HCT116 (cell line): ENCODE measurements around the gene SEL1L2. TPM values are rescaled to one million over a fixed set of nuclear protein-coding genes. Genes with fewer than 3 reads are reported as not detected.

Experiments used
- ATAC-seq: fragments of 200-7000 bp; cut with Tn5 transposase; 2 replicates; pipeline ENCODE4 v1.9.1; 2020; ENCODE audit warnings: mild to moderate bottlenecking, moderate library complexity
- BruUV-seq: library from RNA; stranded (reverse); fragments of 400-500 nt; replicated peaks from 2 replicates; lab custom pipeline; 2021; lab: Mats Ljungman, UMichigan
- CTCF ChIA-PET: fragments of 300-600 bp; sonication (Branson Sonifier 250); formaldehyde crosslinking; loops from one replicate; lab custom pipeline; 2021; ENCODE audit warnings: antibody characterized with exemption; lab: Charles Lee
- POLR2A ChIA-PET: fragments of 300-600, 350-600 bp; sonication (Branson Sonifier 250); formaldehyde crosslinking; loops from one replicate; lab custom pipeline; 2021; ENCODE audit warnings: antibody characterized with exemption; lab: Charles Lee
- RAD21 ChIA-PET, 2 experiments: fragments of 300-600 bp; sonication (Branson Sonifier 250); formaldehyde crosslinking; loops; one replicate each; lab custom pipeline; 2023; ENCODE audit warnings: low total read pairs in 2 of 2; ENCODE audit not compliant: uncharacterized antibody in 2 of 2, unreplicated experiment in 2 of 2, low non-redundant PET in 1 of 2; lab: Charles Lee
- DNase-seq: peaks from one replicate; pipeline ENCODE4 v3.0.0-alpha.2; 2010; ENCODE audit warnings: low read depth, low spot score
- H2AFZ ChIP-seq: fragments of 200-600 bp; shearing (Covaris generic), sonication (generic); 2 replicates; pipeline ENCODE4 v1.6.1; 2017; ENCODE audit warnings: low read depth, mixed run types, mixed read lengths, antibody characterized with exemption, low read length; ENCODE audit not compliant: poor library complexity, severe bottlenecking
- H3K27ac ChIP-seq: 2 replicates; pipeline ENCODE4 v1.5.1; 2012; ENCODE audit warnings: low read depth, low read length
- H3K27me3 ChIP-seq: fragments of 200-600 bp; sonication (generic); 2 replicates; pipeline ENCODE4 v1.6.1; 2016; ENCODE audit warnings: mixed run types, low read length, mixed read lengths; ENCODE audit not compliant: insufficient read depth
- H3K36me3 ChIP-seq, 2 experiments: fragments of 200-500 bp in 1 of 2; fragments of 200-600 bp in 1 of 2; sonication (Bioruptor generic) in 1 of 2; sonication (generic) in 1 of 2; 2 replicates each; pipeline versions ENCODE4 v1.5.1 to v1.6.1; 2014 to 2016; ENCODE audit warnings: low read length in 2 of 2, inconsistent platforms in 1 of 2, mixed read lengths in 1 of 2, mixed run types in 1 of 2; ENCODE audit not compliant: insufficient read depth in 2 of 2, control insufficient read depth in 1 of 2
- H3K4me1 ChIP-seq, 2 experiments: fragments of 200-600 bp in 1 of 2; sonication (generic) in 1 of 2; 2 replicates each; pipeline versions ENCODE4 v1.5.1 to v1.6.1; 2012 to 2017; ENCODE audit warnings: low read length in 2 of 2, inconsistent platforms in 1 of 2, mild to moderate bottlenecking in 1 of 2, mixed read lengths in 1 of 2, mixed run types in 1 of 2, moderate library complexity in 1 of 2; ENCODE audit not compliant: insufficient read depth in 2 of 2, control insufficient read depth in 1 of 2
- H3K4me2 ChIP-seq: fragments of 200-600 bp; sonication (generic); 2 replicates; pipeline ENCODE4 v1.6.1; 2017; ENCODE audit warnings: mixed run types, low read length, mixed read lengths
- H3K4me3 ChIP-seq, 2 experiments: fragments of 200-600 bp in 1 of 2; sonication (generic) in 1 of 2; replicated peaks in 1 of 2; 2 replicates each; pipeline ENCODE4 v1.5.1; 2011 to 2016; ENCODE audit warnings: low read length in 2 of 2, control low read depth in 1 of 2, low read depth in 1 of 2, mild to moderate bottlenecking in 1 of 2, mixed read lengths in 1 of 2, mixed run types in 1 of 2
- H3K79me2 ChIP-seq: fragments of 200-600 bp; sonication (generic); 2 replicates; pipeline ENCODE4 v1.6.1; 2017; ENCODE audit warnings: mild to moderate bottlenecking, mixed run types, low read length, moderate library complexity, mixed read lengths; ENCODE audit not compliant: insufficient read depth
- H3K9ac ChIP-seq: fragments of 200-600 bp; sonication (generic); 2 replicates; pipeline ENCODE4 v1.6.1; 2016; ENCODE audit warnings: low read length, mixed read lengths
- H3K9me2 ChIP-seq: fragments of 200-600 bp; sonication (generic), shearing (Covaris generic); 2 replicates; pipeline ENCODE4 v1.6.1; 2017; ENCODE audit warnings: mixed run types, mild to moderate bottlenecking, moderate library complexity; ENCODE audit not compliant: insufficient read depth
- H3K9me3 ChIP-seq, 2 experiments: fragments of 200-500 bp in 1 of 2; fragments of 200-600 bp in 1 of 2; sonication (Bioruptor generic) in 1 of 2; sonication (generic) in 1 of 2; 2 replicates each; pipeline ENCODE4 v1.6.1; 2014 to 2017; ENCODE audit warnings: low read length in 2 of 2, mixed read lengths in 2 of 2, inconsistent platforms in 1 of 2, low read depth in 1 of 2, mild to moderate bottlenecking in 1 of 2, mixed run types in 1 of 2, moderate library complexity in 1 of 2; ENCODE audit not compliant: control insufficient read depth in 1 of 2, insufficient read depth in 1 of 2
- H4K20me1 ChIP-seq: fragments of 200-600 bp; sonication (generic), shearing (Covaris generic); 2 replicates; pipeline ENCODE4 v1.6.1; 2017; ENCODE audit warnings: mixed run types, mild to moderate bottlenecking, moderate library complexity; ENCODE audit not compliant: insufficient read depth
- CBX3 ChIP-seq: IDR thresholded peaks from 2 replicates; pipeline ENCODE4 v1.6.1; 2012; ENCODE audit warnings: low read depth
- EGR1 ChIP-seq: IDR thresholded peaks from 2 replicates; pipeline ENCODE4 v1.6.1; 2012; ENCODE audit warnings: low read depth
- ELF1 ChIP-seq: IDR thresholded peaks from 2 replicates; pipeline ENCODE4 v1.6.1; 2012; ENCODE audit warnings: low read depth, borderline replicate concordance
- EZH2 ChIP-seq: fragments of 200-600 bp; sonication (generic); IDR thresholded peaks from 2 replicates; pipeline ENCODE4 v1.6.1; 2017; ENCODE audit warnings: antibody characterized with exemption, mixed run types
- EZH2phosphoT487 ChIP-seq: fragments of 200-600 bp; IDR thresholded peaks from 2 replicates; pipeline ENCODE4 v1.6.1; 2018; ENCODE audit warnings: antibody characterized with exemption, borderline replicate concordance
- FOSL1 ChIP-seq: IDR thresholded peaks from 2 replicates; pipeline ENCODE4 v1.6.1; 2012; ENCODE audit warnings: low read depth
- JUND ChIP-seq: IDR thresholded peaks from 2 replicates; pipeline ENCODE4 v1.6.1; 2012
- POLR2A ChIP-seq: IDR thresholded peaks from 2 replicates; pipeline ENCODE4 v1.7.0; 2011; ENCODE audit warnings: borderline replicate concordance; ENCODE audit not compliant: insufficient read depth, insufficient read length; ENCODE audit errors: extremely low read depth
- POLR2AphosphoS5 ChIP-seq: IDR thresholded peaks from 2 replicates; pipeline ENCODE4 v1.6.1; 2011; ENCODE audit warnings: mild to moderate bottlenecking, low read depth, low read length, moderate library complexity
- RAD21 ChIP-seq: IDR thresholded peaks from 2 replicates; pipeline ENCODE4 v1.6.1; 2012; ENCODE audit warnings: low read depth, mild to moderate bottlenecking
- SIN3A ChIP-seq: IDR thresholded peaks from 2 replicates; pipeline ENCODE4 v1.6.1; 2012; ENCODE audit warnings: low read depth
- SP1 ChIP-seq: IDR thresholded peaks from 2 replicates; pipeline ENCODE4 v1.6.1; 2012; ENCODE audit warnings: low read depth
- YY1 ChIP-seq: IDR thresholded peaks from 2 replicates; pipeline ENCODE4 v1.6.1; 2011; ENCODE audit warnings: low read length, low read depth, moderate library complexity, mild to moderate bottlenecking; ENCODE audit not compliant: insufficient replicate concordance; ENCODE audit errors: extremely low read depth
- ZFX ChIP-seq: fragments of 450-650 bp; IDR thresholded peaks from 2 replicates; pipeline ENCODE4 v1.6.1; 2017
- intact Hi-C: fragments of 100-400 bp; cut with micrococcal nuclease; formaldehyde crosslinking; loops from 2 replicates; pipeline ENCODE4 v1.10.0; 2022
- total RNA-seq: library from RNA; stranded (reverse); gene quantifications from one replicate; pipeline ENCODE4 v1.2.1, GENCODE V29; 2021; ENCODE audit not compliant: unreplicated experiment
- TF ChIP-seq, protein P1 (sequence below), 3 experiments: fragments of 200-600 bp in 1 of 3; sonication (generic) in 1 of 3; IDR thresholded peaks in 2 of 3; conservative IDR thresholded peaks in 1 of 3; 2 replicates each; pipeline ENCODE4 v1.5.1; 2012 to 2017; ENCODE audit warnings: low read depth in 2 of 3, low read length in 2 of 3, antibody characterized with exemption in 1 of 3, borderline replicate concordance in 1 of 3, control low read depth in 1 of 3, mild to moderate bottlenecking in 1 of 3, mixed read lengths in 1 of 3, mixed run types in 1 of 3, moderate library complexity in 1 of 3; ENCODE audit not compliant: insufficient read depth in 1 of 3
- TF ChIP-seq, protein P2 (sequence below): IDR thresholded peaks from 2 replicates; pipeline ENCODE4 v1.6.1; 2012
- TF ChIP-seq, protein P3 (sequence below): IDR thresholded peaks from 2 replicates; pipeline ENCODE4 v1.6.1; 2012

SEL1L2 gene
- total RNA-seq, 1 experiment from 2014 or later, result not detected

DNA sequence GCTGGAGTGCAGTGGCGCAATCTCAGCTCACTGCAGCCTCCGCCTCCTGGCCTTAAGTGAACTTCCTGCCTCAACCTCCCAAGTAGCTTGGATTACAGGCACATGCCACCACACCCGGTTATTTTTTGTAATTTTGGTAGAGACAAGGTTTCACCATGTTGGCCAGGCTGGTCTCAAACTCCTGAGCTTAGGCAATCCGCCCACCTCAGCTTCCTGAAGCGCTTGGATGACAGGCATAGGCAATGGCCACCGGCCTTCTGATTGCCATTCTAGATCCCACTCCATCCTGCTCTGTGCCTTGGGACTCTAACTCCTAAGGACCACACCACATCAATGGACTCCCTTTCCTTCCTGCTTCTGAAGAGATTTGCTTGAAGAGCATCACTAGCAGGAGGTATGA lies 60.6 kb downstream of the SEL1L2 start:
- Histone ChIP-seq H3K4me1 (no peaks in the 10 kb centered on the region), H4K20me1 (no peaks in the 10 kb centered on the region)
- no TSS peak for BruUV-seq
- RAD21 ChIA-PET, result no interaction called here
- TF ChIP-seq, protein P1, sequence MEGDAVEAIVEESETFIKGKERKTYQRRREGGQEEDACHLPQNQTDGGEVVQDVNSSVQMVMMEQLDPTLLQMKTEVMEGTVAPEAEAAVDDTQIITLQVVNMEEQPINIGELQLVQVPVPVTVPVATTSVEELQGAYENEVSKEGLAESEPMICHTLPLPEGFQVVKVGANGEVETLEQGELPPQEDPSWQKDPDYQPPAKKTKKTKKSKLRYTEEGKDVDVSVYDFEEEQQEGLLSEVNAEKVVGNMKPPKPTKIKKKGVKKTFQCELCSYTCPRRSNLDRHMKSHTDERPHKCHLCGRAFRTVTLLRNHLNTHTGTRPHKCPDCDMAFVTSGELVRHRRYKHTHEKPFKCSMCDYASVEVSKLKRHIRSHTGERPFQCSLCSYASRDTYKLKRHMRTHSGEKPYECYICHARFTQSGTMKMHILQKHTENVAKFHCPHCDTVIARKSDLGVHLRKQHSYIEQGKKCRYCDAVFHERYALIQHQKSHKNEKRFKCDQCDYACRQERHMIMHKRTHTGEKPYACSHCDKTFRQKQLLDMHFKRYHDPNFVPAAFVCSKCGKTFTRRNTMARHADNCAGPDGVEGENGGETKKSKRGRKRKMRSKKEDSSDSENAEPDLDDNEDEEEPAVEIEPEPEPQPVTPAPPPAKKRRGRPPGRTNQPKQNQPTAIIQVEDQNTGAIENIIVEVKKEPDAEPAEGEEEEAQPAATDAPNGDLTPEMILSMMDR (IDR thresholded peaks at IDR 0.05 in 2 of 3, conservative IDR thresholded peaks at IDR 0.05 in 1 of 3; ENCODE audit: borderline replicate concordance in 1 of 3, insufficient read depth in 1 of 3, low read depth in 2 of 3, low read length in 2 of 3), result no peak
- TF ChIP-seq, protein P2, sequence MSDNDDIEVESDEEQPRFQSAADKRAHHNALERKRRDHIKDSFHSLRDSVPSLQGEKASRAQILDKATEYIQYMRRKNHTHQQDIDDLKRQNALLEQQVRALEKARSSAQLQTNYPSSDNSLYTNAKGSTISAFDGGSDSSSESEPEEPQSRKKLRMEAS, result no peak
- TF ChIP-seq JUND, result no peak
- no peak for TF ChIP-seq ZFX
- no peak for TF ChIP-seq SP1
- TF ChIP-seq CBX3, result no peak
- no peak for TF ChIP-seq YY1
- no peak for TF ChIP-seq SIN3A
- no peak for TF ChIP-seq EGR1
- TF ChIP-seq ELF1, result no peak
- no peak for TF ChIP-seq RAD21
- no peak for TF ChIP-seq FOSL1
- TF ChIP-seq, protein P3, sequence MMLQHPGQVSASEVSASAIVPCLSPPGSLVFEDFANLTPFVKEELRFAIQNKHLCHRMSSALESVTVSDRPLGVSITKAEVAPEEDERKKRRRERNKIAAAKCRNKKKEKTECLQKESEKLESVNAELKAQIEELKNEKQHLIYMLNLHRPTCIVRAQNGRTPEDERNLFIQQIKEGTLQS, result no peak
- no peak for TF ChIP-seq POLR2A
- no peak for TF ChIP-seq EZH2
- TF ChIP-seq POLR2AphosphoS5, result no peak
- TF ChIP-seq EZH2phosphoT487, result no peak
- TF ChIP-seq, all 23 proteins: peak for 0
- Histone ChIP-seq H3K27ac (no peak overlapping the region), H3K36me3 (no peaks in the 10 kb centered on the region), H3K4me3 (no peak overlapping the region), H3K9ac (no peak overlapping the region), H3K9me3 (no peaks in the 10 kb centered on the region), H3K9me2 (no peaks in the 10 kb centered on the region), H3K27me3 (no peaks in the 10 kb centered on the region), H2AFZ (no peak overlapping the region), H3K79me2 (no peaks in the 10 kb centered on the region), H3K4me2 (no peak overlapping the region)
- DNase-seq, result no peak
- intact Hi-C loops, result no loop called here
- ChIA-PET CTCF (no interaction called here), POLR2A (no interaction called here)
- no peak for ATAC-seq
